Glomerular visceral epithelial cell (primary cell): ENCODE results near the gene PTCRA.
"Not testable (repeated sequence)": the region's sequence is repeated elsewhere in the genome, so short reads cannot be mapped to it uniquely, and the experiment has no call there.

Source experiments
- DNase-seq: peaks from one replicate; pipeline ENCODE4 v3.0.0-alpha.2; 2016; ENCODE audit errors: extremely low spot score

PTCRA gene

DNA sequence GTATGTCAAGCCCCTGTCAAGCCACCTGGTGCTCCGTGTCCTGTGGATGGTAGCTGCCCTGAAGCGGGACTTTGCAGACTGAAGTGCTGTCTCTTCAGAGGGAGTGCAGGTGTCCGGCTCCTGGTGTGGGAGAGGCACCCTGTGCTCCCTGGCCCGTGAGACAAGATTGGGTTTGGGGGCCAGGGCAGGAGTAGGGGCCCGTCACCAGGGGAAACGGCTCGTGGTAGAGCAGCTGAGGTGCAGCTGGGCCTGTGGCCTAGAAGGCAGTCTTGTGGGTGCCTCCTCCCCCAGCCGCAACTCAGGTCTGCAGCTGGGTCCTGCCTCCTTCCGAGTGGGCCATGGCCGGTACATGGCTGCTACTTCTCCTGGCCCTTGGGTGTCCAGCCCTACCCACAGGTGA is at the start of gene PTCRA:
Gene PTCRA (plus strand): TSS at position 322 of the 400 bp plus-strand sequence. CDS start 17 bp downstream, at position 339.
- no peak for DNase-seq

DNA sequence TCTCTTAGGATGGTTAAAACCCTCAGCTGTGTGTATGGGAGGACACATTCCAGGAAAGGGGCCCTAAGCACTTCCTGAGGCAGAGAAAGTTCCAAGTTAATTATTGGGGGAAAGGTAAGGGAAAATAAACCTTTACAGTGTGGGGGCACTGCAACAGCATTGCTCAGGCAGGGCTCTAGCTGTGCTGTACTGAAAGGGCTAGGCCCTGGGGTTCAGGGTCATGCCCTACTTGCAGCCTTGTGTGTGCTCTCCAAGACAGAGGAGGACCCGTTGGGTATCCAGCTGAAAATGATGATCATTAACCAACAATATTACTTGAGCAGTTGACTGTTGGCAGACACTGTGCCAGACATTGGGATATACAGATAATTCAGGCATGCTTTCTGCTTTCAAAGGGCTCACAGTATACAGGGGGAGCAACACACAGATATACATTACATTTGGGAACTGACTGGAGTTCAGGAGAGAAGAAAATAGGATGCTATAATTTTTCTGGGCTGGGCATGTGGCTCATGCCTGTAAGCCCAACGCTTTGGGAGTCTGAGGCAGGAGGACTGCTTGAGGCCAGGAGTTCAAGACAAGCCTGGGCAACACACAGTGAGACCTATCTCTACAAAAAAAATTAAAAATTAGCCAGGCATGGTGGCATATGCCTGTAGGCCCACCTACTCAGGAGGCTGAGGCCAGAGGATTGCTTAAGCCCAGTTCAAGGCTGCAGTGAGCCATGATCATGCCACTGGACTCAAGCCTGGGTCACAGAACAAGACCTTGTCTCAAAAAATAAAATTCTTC is 45.5 kb upstream of the PTCRA start:
- no peak for DNase-seq

- DNase-seq: no peak
These were observed 44.1 kb upstream of the PTCRA start for GRCh38 chr6:42871711-42872110.

- no peak for DNase-seq
These were observed 42.5 kb upstream of the PTCRA start for GRCh38 chr6:42873313-42873712.

GRCh38 chr6:42877695-42878094 is 38.2 kb upstream of the PTCRA start:
- no peak for DNase-seq

GRCh38 chr6:42879372-42880239 is 36.2 kb upstream of the PTCRA start, which contains the start of gene RPL7L1:
TSS of gene RPL7L1 (plus strand) at chr6:42879616. CDS start at chr6:42879911, 295 bp downstream.
- DNase-seq: peak; percentile 87

- DNase-seq: not testable (repeated sequence)
These were observed 35.5 kb upstream of the PTCRA start for GRCh38 chr6:42880240-42880817.

DNA sequence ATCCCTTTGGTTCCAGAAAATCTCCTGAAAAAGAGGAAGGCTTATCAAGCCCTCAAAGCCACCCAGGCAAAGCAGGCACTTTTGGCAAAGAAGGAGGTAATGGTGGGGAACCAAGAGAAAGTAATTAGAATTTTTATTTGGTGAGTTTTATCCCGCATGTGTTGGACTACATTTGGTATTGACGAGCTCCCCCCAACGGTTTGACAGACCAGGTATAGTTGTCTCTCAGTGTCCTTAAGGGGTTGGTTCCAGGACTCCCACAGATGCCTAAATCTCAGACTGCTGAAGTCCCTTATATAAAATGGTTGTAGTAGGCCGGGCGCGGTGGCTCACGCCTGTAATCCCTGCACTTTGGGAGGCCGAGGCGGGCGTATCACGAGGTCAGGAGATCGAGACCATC is 35.0 kb upstream of the PTCRA start:
- DNase-seq: not testable (repeated sequence)

- no peak for DNase-seq
These were observed 30.2 kb upstream of the PTCRA start for GRCh38 chr6:42885702-42886101.

- DNase-seq: not testable (repeated sequence)
These were observed 27.7 kb upstream of the PTCRA start for GRCh38 chr6:42888201-42888600.

DNA sequence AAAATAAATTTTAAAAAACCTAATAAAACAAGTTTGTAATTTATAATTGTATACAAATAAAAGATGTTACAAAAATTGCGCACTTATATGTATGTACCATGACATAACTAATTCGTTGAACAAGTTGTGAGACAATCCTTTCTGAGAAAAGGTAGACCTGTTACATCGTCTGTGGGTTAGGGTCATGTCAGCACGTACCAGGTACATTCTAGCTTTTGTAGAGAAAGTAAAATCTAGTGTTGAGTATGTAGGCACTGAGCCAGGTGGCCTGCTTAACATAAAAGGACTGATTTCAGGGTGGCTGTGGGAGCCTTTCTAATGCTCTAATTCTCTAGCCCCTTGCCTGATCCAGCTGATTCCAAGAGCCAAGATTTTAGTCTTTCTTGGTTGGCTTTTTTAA is 26.0 kb upstream of the PTCRA start:
- no peak for DNase-seq

DNA sequence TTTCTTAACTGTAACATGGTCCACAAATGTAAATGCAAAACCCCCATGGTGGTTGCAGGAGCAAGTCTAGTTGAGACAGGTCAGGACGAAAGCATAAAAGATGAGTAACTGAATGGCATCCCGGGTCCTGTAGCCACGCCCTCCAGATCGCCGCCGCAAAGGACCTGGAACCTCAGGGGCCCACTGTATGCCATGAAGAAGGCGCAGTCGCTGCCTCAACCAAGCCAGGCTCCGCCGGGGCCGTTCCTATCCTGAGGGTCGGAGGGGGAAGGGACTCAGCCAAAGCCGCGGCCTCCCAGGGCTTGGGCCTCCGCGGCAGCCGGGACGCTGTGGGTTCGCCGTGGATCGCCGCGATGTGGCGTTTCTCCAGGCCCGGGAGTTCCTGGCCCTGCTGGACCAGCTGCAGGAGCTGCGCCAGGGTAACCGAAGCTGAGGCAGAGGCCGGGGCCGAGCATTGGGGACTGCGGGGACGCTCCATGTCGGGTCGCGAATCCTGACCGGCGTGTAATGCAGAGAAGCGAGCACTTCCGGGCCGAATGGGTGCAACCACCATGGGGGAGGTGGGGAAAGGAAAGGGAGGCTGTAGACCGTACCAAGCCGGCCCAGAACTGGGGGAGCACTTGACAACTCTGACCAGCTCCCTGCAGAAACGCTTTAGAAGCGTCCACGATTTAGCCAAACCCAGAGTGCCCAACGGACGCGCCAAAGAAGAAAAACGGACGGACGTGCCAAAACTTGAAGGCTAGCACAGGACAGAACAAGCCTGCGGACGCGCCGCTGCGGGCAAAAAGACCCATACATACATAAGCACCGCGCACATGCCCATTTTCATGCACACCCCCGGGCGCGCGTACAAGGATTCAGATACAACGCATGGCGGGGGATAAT is 25.3 kb upstream of the PTCRA start:
- peak; percentile 95 for DNase-seq

GRCh38 chr6:42891199-42891722 is 24.6 kb upstream of the PTCRA start:
- DNase-seq: no peak

- not testable (repeated sequence) for DNase-seq
These were observed 21.6 kb upstream of the PTCRA start for GRCh38 chr6:42894041-42894828.

GRCh38 chr6:42896178-42896719 is 19.6 kb upstream of the PTCRA start:
- no peak for DNase-seq

DNA sequence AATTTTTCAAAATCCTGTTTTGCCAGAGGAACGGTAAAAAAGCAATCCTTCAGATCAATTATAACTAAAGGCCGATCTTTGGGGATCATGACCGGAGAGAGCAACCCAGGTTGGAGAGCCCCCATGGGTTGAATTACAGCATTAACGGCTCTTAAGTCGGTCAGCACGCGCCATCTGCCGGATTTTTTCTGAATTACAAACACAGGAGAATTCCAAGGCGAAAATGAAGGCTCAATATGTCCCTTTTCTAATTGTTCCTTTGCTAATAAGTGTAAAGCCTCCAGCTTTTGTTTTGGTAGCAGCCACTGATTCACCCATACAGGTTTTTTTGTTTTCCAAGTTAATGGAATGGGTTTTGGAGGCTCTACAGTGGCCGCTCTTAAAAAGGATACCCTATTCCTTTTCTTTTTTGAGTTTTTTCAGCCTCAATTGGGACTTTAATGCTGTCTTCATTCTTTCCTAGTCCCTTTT is 16.9 kb upstream of the PTCRA start:
- peak; percentile 79 for DNase-seq

DNA sequence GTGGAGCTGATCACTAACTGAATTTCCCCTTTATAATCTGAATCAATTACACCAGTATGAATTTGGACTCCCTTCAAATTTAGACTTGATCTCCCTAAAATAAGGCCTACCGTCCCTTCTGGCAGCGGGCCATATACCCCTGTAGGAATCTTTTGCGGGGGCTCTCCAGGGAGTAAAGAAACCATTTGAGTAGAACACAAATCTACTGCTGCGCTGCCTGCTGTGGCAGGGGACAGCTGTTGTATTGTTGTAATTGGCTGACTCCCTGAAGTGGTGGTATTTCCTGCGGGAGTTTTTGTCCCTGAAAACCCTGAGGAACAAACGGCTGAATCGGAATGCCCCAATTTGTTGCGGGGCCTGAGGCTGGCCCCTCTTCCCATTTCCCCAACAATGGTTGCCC is 16.0 kb upstream of the PTCRA start:
- DNase-seq: no peak

DNA sequence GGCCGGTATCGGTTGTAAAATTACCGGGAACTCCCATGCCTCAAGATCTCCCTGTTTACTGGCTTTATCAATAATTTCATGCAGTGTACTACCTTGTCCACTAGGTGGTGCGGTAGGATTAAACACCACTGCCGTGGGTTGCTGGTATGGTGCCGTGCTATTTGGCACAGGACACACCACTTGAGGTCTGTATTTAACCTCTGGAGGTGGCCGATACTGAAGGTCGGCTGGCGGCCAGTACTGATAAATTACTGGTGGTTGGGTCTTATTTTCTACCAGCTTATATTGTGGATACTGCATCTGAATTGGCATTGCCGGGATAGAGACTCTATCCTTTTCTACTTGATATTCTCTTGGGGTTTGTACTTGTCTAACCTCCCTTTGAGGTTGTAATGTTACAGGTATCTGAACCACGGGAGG is 14.3 kb upstream of the PTCRA start:
- DNase-seq: peak; percentile 88

DNA sequence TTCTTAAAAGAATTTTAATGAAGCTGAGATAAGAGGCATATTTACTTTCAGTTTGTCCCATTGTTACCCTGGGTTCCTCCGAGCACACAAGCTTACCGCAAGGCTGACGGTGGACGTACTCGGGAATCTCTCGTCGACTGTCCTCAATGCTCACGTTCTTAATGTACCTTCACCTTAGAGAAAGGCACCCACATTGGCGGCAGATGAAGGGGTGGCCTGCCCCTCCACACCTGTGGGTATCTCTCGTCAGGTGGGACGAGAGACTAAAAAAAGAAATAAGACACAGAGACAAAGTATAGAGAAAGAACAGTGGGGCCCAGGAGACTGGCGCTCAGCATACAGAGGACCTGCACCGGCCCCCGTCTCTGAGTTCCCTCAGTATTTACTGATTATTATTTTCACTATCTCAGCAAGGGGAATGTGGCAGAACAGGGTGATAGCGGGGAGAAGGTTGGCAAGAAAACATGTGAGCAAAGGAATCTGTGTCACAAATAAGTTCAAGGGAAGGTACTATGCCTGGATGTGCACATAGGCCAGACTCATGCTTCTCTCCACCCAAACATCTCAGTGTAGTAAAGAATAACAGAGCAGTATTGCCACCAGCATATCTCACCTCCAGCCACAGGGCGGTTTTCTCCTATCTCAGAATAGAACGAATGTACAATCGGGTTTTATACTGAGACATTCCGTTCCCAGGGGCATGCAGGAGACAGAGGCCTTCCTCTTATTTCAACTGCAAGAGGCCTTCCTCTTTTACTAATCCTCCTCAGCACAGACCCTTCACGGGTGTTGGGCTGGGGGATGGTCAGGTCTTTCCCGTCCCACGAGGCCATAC is 13.2 kb upstream of the PTCRA start:
- DNase-seq: not testable (repeated sequence)
